Skeletal muscle tissue (tissue), 4 donors: ENCODE measurements around the gene ARHGAP26. TPM values are rescaled to one million over a fixed set of nuclear protein-coding genes. Genes with fewer than 3 reads are reported as not detected.

ENCODE experiments used
- H3K27ac ChIP-seq: one replicate; pipeline ENCODE4 v1.7.0; 2013; ENCODE audit warnings: mild to moderate bottlenecking, low read depth, low read length, inconsistent platforms
- H3K27me3 ChIP-seq, 3 donors: one replicate each; pipeline ENCODE4 v1.7.0; 2013; ENCODE audit warnings: low read length in 3 of 3; ENCODE audit not compliant: control insufficient read depth in 3 of 3, insufficient read depth in 3 of 3
- H3K36me3 ChIP-seq, 3 donors: one replicate each; pipeline ENCODE4 v1.7.0; 2013; ENCODE audit warnings: low read length in 3 of 3; ENCODE audit not compliant: control insufficient read depth in 3 of 3, insufficient read depth in 3 of 3
- H3K4me1 ChIP-seq, 3 donors: one replicate each; pipeline ENCODE4 v1.7.0; 2013; ENCODE audit warnings: low read length in 3 of 3, mild to moderate bottlenecking in 3 of 3; ENCODE audit not compliant: control insufficient read depth in 3 of 3, insufficient read depth in 3 of 3
- H3K4me3 ChIP-seq, 3 donors: one replicate each; pipeline ENCODE4 v1.7.0; 2013; ENCODE audit warnings: low read length in 3 of 3
- H3K9ac ChIP-seq, 3 donors: one replicate each; pipeline ENCODE4 v1.7.0; 2013; ENCODE audit warnings: low read length in 3 of 3, mild to moderate bottlenecking in 3 of 3, moderate library complexity in 2 of 3, low read depth in 1 of 3
- H3K9me3 ChIP-seq, 3 donors: one replicate each; pipeline ENCODE4 v1.7.0; 2013; ENCODE audit warnings: low read length in 3 of 3; ENCODE audit not compliant: control insufficient read depth in 3 of 3
- total RNA-seq: library from RNA; depleted of rRNA; stranded (reverse); fragments of >200 nt; gene quantifications from one replicate; pipeline ENCODE4 v1.2.3, GENCODE V29; 2014
- donor health status: Osteomylitis.

The ARHGAP26 gene
- total RNA-seq, 1 donor from 2014 or later, result 28.7 TPM

GRCh38 chr5:143135832-143136551, 365.8 kb downstream of the ARHGAP26 start:
- H3K36me3 ChIP-seq, result no peaks in the 10 kb centered on the region
- peak overlapping the region; percentile 0 to 27 (median 25) for H3K9ac ChIP-seq
- H3K4me3 ChIP-seq, result no peak overlapping the region
- no peaks in the 10 kb centered on the region for H3K9me3 ChIP-seq
- peaks cover 50 to 66% (median 54%) of the 10 kb centered on the region in 3 donors for H3K4me1 ChIP-seq
- no peaks in the 10 kb centered on the region for H3K27me3 ChIP-seq
- peak overlapping the region; percentile 79 for H3K27ac ChIP-seq

DNA sequence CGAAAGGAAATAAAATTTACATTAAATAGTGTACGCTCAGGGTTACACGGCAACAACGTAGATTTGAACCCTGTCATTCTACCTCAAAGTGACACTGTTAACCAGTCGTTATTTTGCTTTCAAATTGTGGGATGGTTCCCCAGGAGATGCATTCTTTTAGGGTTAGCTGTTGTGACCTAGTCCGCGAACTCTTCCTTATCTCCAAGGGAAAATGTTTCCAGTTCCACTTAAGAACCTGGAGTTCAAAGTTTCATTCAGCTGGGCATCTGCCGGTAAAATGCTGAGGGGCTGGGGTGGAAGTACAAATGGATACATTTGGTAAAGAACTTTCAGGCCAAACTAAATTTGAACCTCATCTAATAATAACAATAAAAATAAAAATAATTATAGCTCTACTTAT, 368.7 kb downstream of the ARHGAP26 start:
- Histone ChIP-seq H3K27ac (no peak overlapping the region), H3K4me3 (no peak overlapping the region), H3K36me3 (no peaks in the 10 kb centered on the region), H3K4me1 (peaks cover 56 to 82% (median 56%) of the 10 kb centered on the region in 3 donors), H3K9ac (no peak overlapping the region), H3K27me3 (no peaks in the 10 kb centered on the region), H3K9me3 (no peaks in the 10 kb centered on the region)

GRCh38 chr5:143139585-143139984, 369.4 kb downstream of the ARHGAP26 start:
- no peaks in the 10 kb centered on the region for H3K36me3 ChIP-seq
- H3K9ac ChIP-seq, result no peak overlapping the region
- H3K4me3 ChIP-seq, result no peak overlapping the region
- H3K4me1 ChIP-seq, result peaks cover 49 to 75% (median 50%) of the 10 kb centered on the region in 3 donors
- H3K27ac ChIP-seq, result peak overlapping the region; percentile 82
- no peaks in the 10 kb centered on the region for H3K9me3 ChIP-seq
- no peaks in the 10 kb centered on the region for H3K27me3 ChIP-seq

DNA sequence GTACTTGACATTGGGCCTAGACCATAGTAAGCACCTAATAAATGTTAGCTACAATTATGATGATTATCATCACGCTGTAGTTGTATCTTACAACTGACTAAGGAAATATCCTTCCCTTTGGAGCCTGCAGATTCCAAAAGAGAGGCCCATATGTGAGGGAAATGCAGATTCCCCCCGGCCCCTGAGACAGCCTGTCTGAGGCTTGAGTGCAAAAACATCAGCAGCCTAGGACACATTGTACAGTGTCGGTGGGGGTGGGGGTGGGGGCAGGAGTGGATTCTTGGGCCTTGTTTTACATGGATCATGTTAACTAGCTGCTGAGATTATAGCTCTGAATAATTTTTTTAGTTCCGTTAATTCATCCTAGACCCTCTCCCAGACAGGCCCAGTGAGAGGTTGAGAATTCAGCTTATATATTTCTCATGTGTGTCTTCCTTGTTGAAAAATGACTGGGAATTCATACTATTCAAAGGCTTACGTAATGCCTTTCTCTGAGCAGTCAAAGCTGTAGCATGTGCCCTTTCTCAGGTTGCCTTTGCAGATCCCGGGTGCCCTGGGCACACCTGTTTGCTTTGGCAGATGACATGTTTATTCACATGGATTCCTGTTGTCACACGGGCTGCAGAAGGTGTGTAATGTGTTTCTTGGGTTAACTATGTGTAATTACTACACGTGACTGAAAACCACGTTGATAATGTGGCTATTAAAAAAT, 370.5 kb downstream of the ARHGAP26 start:
- Histone ChIP-seq H3K9me3 (no peaks in the 10 kb centered on the region), H3K9ac (peak overlapping the region in 1 of 3 donors; percentile 62), H3K4me1 (peaks cover 44 to 65% (median 47%) of the 10 kb centered on the region in 3 donors), H3K27ac (peak overlapping the region; percentile 82), H3K36me3 (no peaks in the 10 kb centered on the region), H3K27me3 (no peaks in the 10 kb centered on the region), H3K4me3 (no peak overlapping the region)

DNA sequence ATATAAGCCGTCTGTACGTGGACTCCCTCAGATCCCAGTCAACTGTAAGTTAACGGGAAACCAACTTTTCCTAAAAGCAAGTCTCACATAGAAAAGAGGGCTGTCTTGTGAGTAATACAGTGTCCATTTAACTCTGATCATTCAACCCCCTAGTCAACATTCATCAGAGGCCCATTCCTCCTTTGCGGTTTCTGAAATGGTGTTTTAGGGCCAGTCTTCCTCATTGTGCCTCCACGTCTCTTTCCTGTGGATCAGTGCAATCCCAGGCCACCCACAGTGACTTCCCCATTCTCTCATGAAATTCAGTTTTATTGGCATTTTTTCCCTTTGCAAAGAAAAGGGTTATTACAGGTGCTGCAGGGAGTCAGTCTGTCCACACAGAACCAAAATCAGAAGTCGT, 371.5 kb downstream of the ARHGAP26 start:
- H3K4me1 ChIP-seq, result peaks cover 34 to 65% (median 39%) of the 10 kb centered on the region in 3 donors
- no peak overlapping the region for H3K4me3 ChIP-seq
- no peaks in the 10 kb centered on the region for H3K27me3 ChIP-seq
- H3K9me3 ChIP-seq, result no peaks in the 10 kb centered on the region
- H3K27ac ChIP-seq, result peak overlapping the region; percentile 82
- H3K9ac ChIP-seq, result no peak overlapping the region
- no peaks in the 10 kb centered on the region for H3K36me3 ChIP-seq

DNA sequence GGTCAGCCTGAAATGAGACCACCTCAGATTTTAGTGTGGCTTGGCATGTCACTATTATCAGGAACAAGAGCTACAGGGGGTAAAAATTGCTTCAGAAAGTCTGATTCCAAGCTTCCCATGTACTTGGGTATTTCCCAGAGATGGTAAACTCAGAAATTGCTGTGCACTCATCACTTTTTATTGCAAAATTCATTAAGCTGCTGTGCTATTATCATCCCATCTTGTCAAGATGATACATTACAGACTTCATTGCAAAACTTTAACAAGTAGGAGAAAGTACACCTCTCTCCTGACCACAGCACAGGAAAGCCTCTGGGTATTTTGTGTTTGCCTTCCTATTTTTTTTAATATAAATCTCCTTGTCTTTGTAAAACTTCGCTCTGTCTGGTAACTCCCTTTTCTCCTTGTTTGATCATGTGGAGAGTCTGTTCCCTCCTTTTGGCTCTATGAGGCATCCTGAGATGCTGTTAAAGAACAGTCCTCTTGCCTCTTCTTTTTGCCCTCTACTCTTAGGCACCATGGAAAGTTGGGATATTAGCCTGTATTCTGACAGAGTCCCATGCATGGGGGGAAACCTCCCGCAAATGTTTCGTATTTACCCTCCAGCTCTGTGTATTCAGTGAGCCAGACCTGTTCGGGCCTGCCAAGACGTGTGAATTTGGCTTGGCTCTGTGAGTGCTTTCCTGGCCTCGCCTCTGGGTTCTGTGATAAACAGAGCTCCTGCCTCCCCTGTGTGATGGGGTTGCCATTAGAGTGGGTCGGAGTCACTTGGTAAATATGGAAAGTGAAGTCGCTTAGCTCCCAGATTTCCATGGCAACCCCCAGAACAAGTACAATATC, 372.6 kb downstream of the ARHGAP26 start:
- no peaks in the 10 kb centered on the region for H3K27me3 ChIP-seq
- peak overlapping the region in 1 of 3 donors; percentile 20 for H3K4me3 ChIP-seq
- no peaks in the 10 kb centered on the region for H3K9me3 ChIP-seq
- no peaks in the 10 kb centered on the region for H3K36me3 ChIP-seq
- H3K4me1 ChIP-seq, result peaks cover 31 to 60% (median 40%) of the 10 kb centered on the region in 3 donors
- no peak overlapping the region for H3K9ac ChIP-seq
- peak overlapping the region; percentile 82 for H3K27ac ChIP-seq

GRCh38 chr5:143143973-143144372, 373.8 kb downstream of the ARHGAP26 start:
- peaks cover 33 to 67% (median 45%) of the 10 kb centered on the region in 3 donors for H3K4me1 ChIP-seq
- H3K4me3 ChIP-seq, result no peak overlapping the region
- H3K27ac ChIP-seq, result peak overlapping the region; percentile 82
- H3K9ac ChIP-seq, result no peak overlapping the region
- no peaks in the 10 kb centered on the region for H3K9me3 ChIP-seq
- no peaks in the 10 kb centered on the region for H3K27me3 ChIP-seq
- H3K36me3 ChIP-seq, result no peaks in the 10 kb centered on the region

DNA sequence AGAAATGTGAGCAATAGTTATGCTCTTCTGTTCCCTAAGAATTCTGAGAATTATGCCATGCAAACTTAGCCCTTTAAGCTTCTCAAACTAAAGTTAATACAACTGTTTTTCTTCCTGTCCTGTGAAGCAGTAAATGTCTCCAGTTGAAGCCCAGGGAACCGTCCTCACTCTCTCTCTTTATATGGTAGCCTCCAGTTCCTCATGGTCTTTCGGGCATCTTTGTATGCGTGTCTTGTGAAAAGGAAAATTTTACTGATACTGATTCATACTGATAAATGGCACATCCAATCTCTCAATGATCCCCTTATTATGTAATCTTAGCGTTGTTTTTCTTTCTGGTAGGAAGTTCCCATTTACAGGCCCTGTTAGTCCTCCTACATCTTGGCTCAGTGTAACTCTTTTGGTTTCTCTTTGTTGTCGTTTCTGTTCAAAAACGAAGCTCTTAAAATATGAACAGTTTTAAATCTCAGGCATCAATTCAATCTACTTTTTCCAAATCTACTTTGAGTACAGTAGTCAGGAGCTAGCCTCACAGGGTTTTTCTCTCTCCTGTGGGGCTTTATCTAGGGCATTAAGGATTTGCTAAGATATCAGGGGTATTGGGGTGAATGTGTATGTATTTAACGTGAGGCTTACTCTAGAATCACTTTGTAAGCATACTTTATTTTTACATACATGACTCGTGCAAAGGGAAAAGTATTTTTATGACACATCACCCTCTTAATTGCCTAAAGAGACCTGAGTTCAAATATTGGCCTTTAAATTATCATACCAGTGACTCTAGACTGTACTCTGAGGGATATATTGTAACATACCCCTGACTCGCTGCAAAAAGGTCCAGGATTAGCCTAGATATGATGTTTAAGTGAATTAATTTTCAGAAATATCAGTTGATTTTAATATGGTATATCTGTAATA, 375.3 kb downstream of the ARHGAP26 start:
- Histone ChIP-seq H3K4me3 (peak overlapping the region in 1 of 3 donors; percentile 23), H3K9me3 (no peaks in the 10 kb centered on the region), H3K9ac (no peak overlapping the region), H3K27ac (peak overlapping the region; percentile 72), H3K36me3 (peaks cover 0 to 3% (median 2%) of the 10 kb centered on the region in 3 donors), H3K27me3 (no peaks in the 10 kb centered on the region), H3K4me1 (peaks cover 23 to 53% (median 36%) of the 10 kb centered on the region in 3 donors)

DNA sequence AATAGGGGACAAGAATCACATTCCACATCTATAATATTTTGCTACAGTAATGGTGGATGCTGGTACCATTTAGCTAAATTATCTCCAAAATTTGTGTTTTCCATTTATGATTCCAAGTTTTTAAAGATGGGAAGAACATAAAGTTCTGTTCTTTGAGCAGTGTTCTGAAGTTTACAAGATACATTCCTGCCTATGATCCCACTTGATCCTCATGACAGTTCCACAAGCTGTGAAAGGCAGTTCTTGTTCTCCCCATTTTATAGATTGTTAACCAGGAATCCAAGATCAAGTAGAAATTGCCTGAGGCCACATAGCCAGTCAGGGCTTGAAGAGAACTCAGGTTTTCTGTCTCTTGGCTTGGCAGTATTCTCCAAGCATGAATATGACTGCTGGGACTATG, 376.0 kb downstream of the ARHGAP26 start:
- Histone ChIP-seq H3K9me3 (no peaks in the 10 kb centered on the region), H3K9ac (no peak overlapping the region), H3K4me3 (no peak overlapping the region), H3K27me3 (no peaks in the 10 kb centered on the region), H3K36me3 (peaks cover 0 to 3% (median 2%) of the 10 kb centered on the region in 3 donors), H3K4me1 (peaks cover 18 to 46% (median 31%) of the 10 kb centered on the region in 3 donors), H3K27ac (no peak overlapping the region)
